ENCODE results near the gene MTMR2.

Gene MTMR2

DNA sequence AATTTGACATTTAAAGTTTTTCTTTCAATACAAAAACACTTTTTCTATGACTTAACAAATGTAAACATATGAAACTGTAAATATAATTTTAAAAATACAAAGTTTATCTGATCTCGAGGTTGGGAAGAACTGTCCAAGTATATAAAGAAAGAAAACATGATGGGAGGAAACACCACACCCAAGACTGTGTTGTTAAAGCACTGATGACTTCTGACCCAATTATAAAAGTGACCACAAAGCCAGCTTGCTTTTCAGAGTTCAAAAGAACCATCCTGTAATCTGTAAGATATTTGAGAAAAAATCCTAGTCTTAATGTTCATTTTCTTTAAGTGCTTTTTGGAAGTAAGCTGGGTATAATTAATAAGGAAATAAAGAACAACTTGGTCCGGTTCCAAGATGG, 118.0 kb downstream of the MTMR2 start:
- no peak for DNase-seq

GRCh38 chr11:95803973-95804372, 119.9 kb downstream of the MTMR2 start:
- DNase-seq = no peak

GRCh38 chr11:95802806-95803205, 121.1 kb downstream of the MTMR2 start:
- no peak for DNase-seq

DNA sequence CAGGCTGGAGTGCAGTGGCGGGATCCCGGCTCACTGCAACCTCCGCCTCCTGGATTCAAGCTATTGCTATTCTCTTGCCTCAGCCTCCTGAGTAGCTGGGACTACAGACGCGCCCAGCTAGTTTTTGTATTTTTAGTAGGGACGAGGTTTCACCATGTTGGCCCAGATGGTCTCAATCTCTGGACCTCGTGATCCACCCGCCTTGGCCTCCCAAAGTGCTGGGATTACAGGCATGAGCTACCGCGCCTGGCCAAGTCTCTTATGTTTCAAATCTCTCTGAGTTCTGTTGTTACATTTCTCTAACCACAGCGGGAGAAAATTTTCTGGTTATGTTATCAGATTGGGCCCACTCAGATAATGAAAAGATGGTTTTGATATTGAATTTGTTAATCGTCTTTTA, 123.5 kb downstream of the MTMR2 start:
- no peak for DNase-seq

- no peak for DNase-seq
Observed at GRCh38 chr11:95799546-95799945, 124.4 kb downstream of the MTMR2 start.

GRCh38 chr11:95796501-95796900, 127.4 kb downstream of the MTMR2 start:
- DNase-seq = no peak

GRCh38 chr11:95795627-95796295, 128.1 kb downstream of the MTMR2 start:
- DNase-seq = no peak

- no peak for DNase-seq
Observed at GRCh38 chr11:95794086-95794485, 129.8 kb downstream of the MTMR2 start.

DNA sequence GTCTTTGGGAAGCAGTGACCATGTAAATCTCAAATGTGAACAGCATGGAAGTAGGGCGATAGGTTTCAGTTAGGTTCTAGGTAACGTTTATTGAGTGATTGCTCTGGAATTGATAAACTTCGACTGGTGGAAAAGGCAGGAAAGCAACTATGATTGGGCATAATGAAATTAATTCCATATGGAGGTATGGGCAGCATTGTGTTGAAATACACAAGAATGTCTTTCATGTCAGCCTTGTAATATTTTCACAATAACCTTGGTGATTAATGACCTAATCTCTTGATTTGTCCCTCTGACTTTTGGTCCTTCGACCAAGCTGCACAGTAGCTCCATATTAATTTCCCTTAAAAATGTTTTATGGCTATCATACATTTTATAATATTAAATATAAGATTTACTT, 130.8 kb downstream of the MTMR2 start:
- peak; percentile 1 for DNase-seq

- no peak for DNase-seq
Observed at GRCh38 chr11:95792700-95793099, 131.2 kb downstream of the MTMR2 start.

DNA sequence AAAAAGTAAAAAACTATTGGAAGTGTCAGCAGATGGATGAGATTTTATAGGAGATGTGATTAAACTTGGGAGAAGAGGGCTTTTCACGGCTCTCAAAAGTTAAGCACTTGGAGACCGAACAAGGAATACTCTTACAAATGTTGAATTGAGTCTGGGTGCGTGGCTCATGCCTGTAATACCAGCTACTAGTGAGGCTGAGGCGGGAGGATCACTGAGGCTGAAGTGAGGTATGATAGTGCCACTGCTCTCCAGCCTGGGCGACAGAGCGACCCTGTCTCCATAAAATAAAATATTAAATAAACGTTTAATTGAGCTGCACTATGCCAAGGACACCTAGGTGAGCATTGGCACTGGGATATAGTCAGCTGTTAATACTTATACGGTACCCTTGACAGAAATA, 131.7 kb downstream of the MTMR2 start:
- no peak for DNase-seq

GRCh38 chr11:95791709-95792033, 132.2 kb downstream of the MTMR2 start:
- DNase-seq = no peak

GRCh38 chr11:95790933-95791708, 132.8 kb downstream of the MTMR2 start:
- peak; percentile 45 for DNase-seq

DNA sequence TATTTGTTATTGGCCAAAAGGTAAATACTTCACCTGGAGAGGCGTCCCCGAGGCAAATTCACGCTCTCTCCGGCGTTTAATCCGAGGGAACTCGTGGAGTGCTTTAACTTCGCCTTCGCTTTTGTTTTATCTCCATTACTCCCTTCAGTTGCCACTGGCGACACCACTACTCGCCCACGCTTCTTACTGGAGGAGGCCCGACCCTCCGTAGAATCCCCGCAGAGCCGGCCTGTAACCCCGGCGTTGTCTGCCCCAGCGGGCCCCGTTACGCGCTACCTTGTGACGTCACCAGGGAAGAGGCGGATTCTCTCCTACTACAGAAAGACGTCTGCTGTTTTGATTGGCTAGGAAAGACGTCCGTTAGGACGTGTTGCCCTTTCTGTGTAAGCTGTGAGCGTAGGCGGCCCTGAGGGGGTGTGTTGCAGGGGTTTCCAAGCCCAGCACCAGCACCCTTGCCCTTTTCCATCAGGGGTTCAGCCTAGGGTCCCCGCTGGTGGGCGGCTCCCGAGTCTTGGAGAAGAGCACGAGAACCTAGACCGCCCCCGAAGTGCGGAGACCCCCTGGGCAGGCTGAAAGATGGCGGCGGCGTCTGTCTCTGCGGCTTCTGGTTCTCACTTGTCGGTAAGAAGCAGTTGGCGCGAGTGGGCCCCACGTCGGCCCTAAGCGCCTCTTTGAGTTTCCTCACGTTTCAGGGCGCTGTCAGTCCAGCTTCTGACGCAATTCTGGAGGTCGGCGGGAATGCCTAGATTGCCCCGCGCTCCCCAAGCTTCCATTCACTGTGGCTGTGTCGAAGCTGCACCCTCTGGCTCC, 133.6 kb downstream of the MTMR2 start, which contains the start of gene CEP57:
Gene CEP57, plus strand, starts transcription at position 376 of the 810 bp plus-strand sequence. Its CDS starts 201 bp downstream, at position 577.
- peak; percentile 99 for DNase-seq

- DNase-seq = peak; percentile 100
Observed at GRCh38 chr11:95789506-95790122, 134.3 kb downstream of the MTMR2 start, which contains the start of gene FAM76B. Gene FAM76B, minus strand, starts transcription at chr11:95789782. Its CDS starts 304 bp downstream, at chr11:95789478.

DNA sequence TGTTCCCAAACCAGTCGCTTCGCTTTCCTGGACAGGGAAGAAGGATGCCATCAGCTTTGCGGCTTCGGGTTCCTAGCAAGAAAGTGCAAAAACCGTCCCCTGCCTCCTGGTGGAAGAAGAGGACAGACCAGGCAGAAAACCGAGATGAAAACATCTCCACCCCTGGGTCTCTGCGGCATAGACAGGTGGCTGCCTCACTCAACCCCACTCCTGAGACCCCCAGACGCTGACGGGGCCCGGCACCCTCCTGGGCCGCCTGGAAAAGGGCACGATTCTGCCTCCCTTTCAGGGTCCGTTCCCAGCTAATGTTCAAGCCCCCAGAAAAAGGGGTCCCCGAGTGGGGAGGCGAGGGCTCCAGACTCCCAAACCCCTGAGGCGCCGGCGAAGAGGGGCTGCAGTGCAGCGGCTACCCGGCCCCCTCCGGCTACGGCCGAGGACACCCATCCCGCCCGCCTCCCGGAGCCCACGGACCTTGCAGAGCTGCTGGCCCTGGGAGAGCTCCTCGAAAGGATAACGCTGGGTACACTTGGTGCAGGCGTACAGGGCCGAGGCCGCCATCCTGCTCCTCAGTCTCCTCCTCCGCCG, 134.9 kb downstream of the MTMR2 start:
- DNase-seq = peak; percentile 47
